OCI-LY3 (cell line): Measurements from ENCODE around the gene DEGS2.

Experiments used
- EZH2phosphoT487 ChIP-seq: fragments of 200-600 bp; shearing (Covaris generic); IDR thresholded peaks from 2 replicates; pipeline ENCODE4 v1.6.1; 2018; ENCODE audit warnings: antibody characterized with exemption, mixed run types, low read depth
- TF ChIP-seq, protein P1 (sequence below): fragments of 200-600, 300-600 bp; sonication (generic); IDR thresholded peaks from 2 replicates; pipeline ENCODE4 v1.5.1; 2014; ENCODE audit warnings: antibody characterized with exemption, low read length, low read depth

DNA sequence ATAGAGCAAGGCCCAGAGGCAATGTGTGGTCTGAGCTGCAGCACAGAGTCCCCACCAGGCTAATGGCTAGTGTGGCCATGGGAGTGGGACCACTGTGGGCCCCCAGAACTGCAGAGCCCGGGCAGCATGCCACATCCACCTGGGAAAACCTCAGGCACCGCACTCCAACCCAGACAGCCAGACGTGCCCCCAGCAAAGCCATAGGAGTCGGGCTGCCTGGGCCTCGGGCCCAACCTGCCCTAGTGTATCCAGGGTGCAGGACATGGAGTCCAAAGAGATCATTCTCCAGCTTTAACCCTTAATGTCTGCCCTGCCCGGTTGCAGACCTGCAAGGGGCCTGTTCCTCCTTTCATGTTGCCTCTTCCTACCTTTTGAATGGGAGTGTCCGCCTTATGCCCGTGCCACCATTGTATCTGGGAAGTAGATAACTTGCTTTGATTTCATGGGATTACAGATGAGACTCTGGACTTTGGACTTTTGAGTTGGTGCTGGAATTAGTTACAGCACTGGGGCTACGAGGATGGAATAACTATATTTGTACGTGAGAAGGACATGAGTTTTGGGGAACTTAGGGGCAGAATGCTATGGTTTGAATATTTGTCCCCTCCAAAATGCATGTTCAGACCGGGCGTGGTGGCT is 29.1 kb upstream of the DEGS2 start:
- TF ChIP-seq, protein P1, sequence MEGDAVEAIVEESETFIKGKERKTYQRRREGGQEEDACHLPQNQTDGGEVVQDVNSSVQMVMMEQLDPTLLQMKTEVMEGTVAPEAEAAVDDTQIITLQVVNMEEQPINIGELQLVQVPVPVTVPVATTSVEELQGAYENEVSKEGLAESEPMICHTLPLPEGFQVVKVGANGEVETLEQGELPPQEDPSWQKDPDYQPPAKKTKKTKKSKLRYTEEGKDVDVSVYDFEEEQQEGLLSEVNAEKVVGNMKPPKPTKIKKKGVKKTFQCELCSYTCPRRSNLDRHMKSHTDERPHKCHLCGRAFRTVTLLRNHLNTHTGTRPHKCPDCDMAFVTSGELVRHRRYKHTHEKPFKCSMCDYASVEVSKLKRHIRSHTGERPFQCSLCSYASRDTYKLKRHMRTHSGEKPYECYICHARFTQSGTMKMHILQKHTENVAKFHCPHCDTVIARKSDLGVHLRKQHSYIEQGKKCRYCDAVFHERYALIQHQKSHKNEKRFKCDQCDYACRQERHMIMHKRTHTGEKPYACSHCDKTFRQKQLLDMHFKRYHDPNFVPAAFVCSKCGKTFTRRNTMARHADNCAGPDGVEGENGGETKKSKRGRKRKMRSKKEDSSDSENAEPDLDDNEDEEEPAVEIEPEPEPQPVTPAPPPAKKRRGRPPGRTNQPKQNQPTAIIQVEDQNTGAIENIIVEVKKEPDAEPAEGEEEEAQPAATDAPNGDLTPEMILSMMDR = no peak
- no peak for TF ChIP-seq EZH2phosphoT487
